B cell (primary cell): Measurements from ENCODE around the gene CD6. TPM values are rescaled to one million over a fixed set of nuclear protein-coding genes. Genes with fewer than 3 reads are reported as not detected.

Experiments used
- ATAC-seq: fragments of 200-7000 bp; cut with Tn5 transposase; one replicate; pipeline ENCODE4 v1.10.0; 2021; ENCODE audit warnings: low read depth, mild to moderate bottlenecking, moderate number of reproducible peaks, moderate library complexity
- CTCF ChIA-PET: fragments of 350-600 bp; sonication (Branson Sonifier 250); formaldehyde crosslinking; loops from one replicate; lab custom pipeline; 2021; ENCODE audit warnings: antibody characterized with exemption, inconsistent platforms; lab: Charles Lee
- POLR2A ChIA-PET: fragments of 350-600 bp; sonication (Branson Sonifier 250); formaldehyde crosslinking; loops from one replicate; lab custom pipeline; 2021; ENCODE audit warnings: antibody characterized with exemption; lab: Charles Lee
- DNase-seq: peaks from one replicate; pipeline ENCODE4 v3.0.0; 2013
- H2AFZ ChIP-seq: 2 replicates; pipeline ENCODE4 v1.6.1; 2012; ENCODE audit warnings: mild to moderate bottlenecking, low read depth, low read length; ENCODE audit not compliant: insufficient read depth, poor library complexity, severe bottlenecking
- H3K27ac ChIP-seq, 2 donors: 1 replicate in 1 of 2; 2 replicates in 1 of 2; pipeline ENCODE4 v1.5.1; 2012 to 2013; ENCODE audit warnings: low read length in 2 of 2, mild to moderate bottlenecking in 2 of 2, moderate library complexity in 1 of 2
- H3K27me3 ChIP-seq, 4 experiments: fragments of 200-600 bp in 1 of 4; sonication (generic) in 1 of 4; replicated peaks in 1 of 4; 1 replicate in 2 of 4; 2 replicates in 2 of 4; pipeline versions ENCODE4 v1.6.1 to v1.7.0; 2013 to 2016; ENCODE audit warnings: low read length in 3 of 4, mild to moderate bottlenecking in 2 of 4, mixed read lengths in 1 of 4, moderate library complexity in 1 of 4; ENCODE audit not compliant: insufficient read depth in 4 of 4, control insufficient read depth in 3 of 4; ENCODE audit errors: control extremely low read depth in 1 of 4
- H3K36me3 ChIP-seq, 2 experiments: replicated peaks in 1 of 2; 1 replicate in 1 of 2; 2 replicates in 1 of 2; pipeline versions ENCODE4 v1.6.1 to v1.7.1; 2013; ENCODE audit warnings: low read length in 1 of 2; ENCODE audit not compliant: insufficient read depth in 2 of 2, control insufficient read depth in 1 of 2; ENCODE audit errors: control extremely low read depth in 1 of 2, extremely low read depth in 1 of 2
- H3K4me1 ChIP-seq, 2 donors: fragments of 200-600 bp in 1 of 2; sonication (generic) in 1 of 2; 1 replicate in 1 of 2; 2 replicates in 1 of 2; pipeline versions ENCODE4 v1.5.1 to v1.6.1; 2013 to 2017; ENCODE audit warnings: low read length in 2 of 2; ENCODE audit not compliant: control insufficient read depth in 2 of 2, insufficient read depth in 2 of 2
- H3K4me2 ChIP-seq: replicated peaks from 2 replicates; pipeline ENCODE3; 2012; ENCODE audit warnings: mild to moderate bottlenecking, low read depth, low read length; ENCODE audit not compliant: poor library complexity, severe bottlenecking
- H3K4me3 ChIP-seq, 5 experiments: fragments of 200-600 bp in 1 of 5; sonication (generic) in 1 of 5; 1 replicate in 3 of 5; 2 replicates in 2 of 5; pipeline versions ENCODE4 v1.5.1 to v1.7.0; 2011 to 2016; ENCODE audit warnings: low read length in 4 of 5, mild to moderate bottlenecking in 4 of 5, low read depth in 2 of 5, control low read depth in 1 of 5, moderate library complexity in 1 of 5; ENCODE audit not compliant: insufficient read depth in 1 of 5; ENCODE audit errors: control extremely low read depth in 1 of 5, extremely low read depth in 1 of 5
- H3K79me2 ChIP-seq: fragments of 200-600 bp; sonication (generic); one replicate; pipeline ENCODE4 v1.6.0; 2016; ENCODE audit warnings: low read length; ENCODE audit not compliant: control insufficient read depth, insufficient read depth
- H3K9ac ChIP-seq: fragments of 200-600 bp; sonication (generic); 2 replicates; pipeline ENCODE4 v1.6.1; 2017; ENCODE audit warnings: mild to moderate bottlenecking, low read length, moderate library complexity
- H3K9me3 ChIP-seq, 3 donors: one replicate each; pipeline versions ENCODE4 v1.6.1 to v1.7.1; 2013; ENCODE audit warnings: low read length in 2 of 3; ENCODE audit not compliant: control insufficient read depth in 2 of 3, insufficient read depth in 1 of 3; ENCODE audit errors: control extremely low read depth in 1 of 3
- H4K20me1 ChIP-seq: 2 replicates; pipeline ENCODE4 v1.6.0; 2012; ENCODE audit warnings: mild to moderate bottlenecking, low read length; ENCODE audit not compliant: insufficient read depth, control insufficient read depth, poor library complexity, severe bottlenecking
- H3K27ac Mint-ChIP-seq: one replicate; pipeline ENCODE4 v1.8.0; 2021; ENCODE audit warnings: mixed read lengths
- H3K27me3 Mint-ChIP-seq: one replicate; pipeline ENCODE4 v1.8.0; 2021; ENCODE audit warnings: mixed read lengths
- H3K4me1 Mint-ChIP-seq: one replicate; pipeline ENCODE4 v1.8.0; 2021; ENCODE audit warnings: mixed read lengths
- H3K4me3 Mint-ChIP-seq: one replicate; pipeline ENCODE4 v1.8.0; 2021; ENCODE audit warnings: mixed read lengths
- H3K9me3 Mint-ChIP-seq: one replicate; pipeline ENCODE4 v1.8.0; 2022; ENCODE audit warnings: mixed read lengths; ENCODE audit not compliant: insufficient read depth
- EZH2 ChIP-seq: IDR thresholded peaks from 2 replicates; pipeline ENCODE4 v1.6.1; 2012; ENCODE audit warnings: borderline replicate concordance, low read depth, mild to moderate bottlenecking, moderate library complexity, low read length; ENCODE audit not compliant: insufficient read depth, poor library complexity, severe bottlenecking
- WGBS: methylation state at CpG from one replicate; pipeline ENCODE4 v1.1.5; 2013; ENCODE audit warnings: missing lambda C conversion rate; ENCODE audit not compliant: insufficient coverage; 5-methylcytosine and 5-hydroxymethylcytosine counted together
- intact Hi-C: fragments of 100-400 bp; cut with micrococcal nuclease; formaldehyde crosslinking; loops from one replicate; pipeline ENCODE4 v1.10.0; 2022
- polyA plus RNA-seq: library from polyadenylated mRNA; depleted of rRNA; stranded (reverse); fragments of >200 nt; gene quantifications from 2 replicates; pipeline ENCODE4 v1.2.3, GENCODE V29; 2012
- total RNA-seq, 2 donors: library from RNA; stranded (reverse); fragments of 120-200 nt in 1 of 2; gene quantifications; 1 replicate in 1 of 2; 2 replicates in 1 of 2; pipeline versions ENCODE4 v1.2.3 to v1.2.4, GENCODE V29; 2013 to 2022
- TF ChIP-seq, protein P1 (sequence below): fragments of 200-600 bp; IDR thresholded peaks from one replicate; pipeline ENCODE4 v1.8.0; 2022; ENCODE audit warnings: antibody characterized with exemption, mild to moderate bottlenecking

Gene CD6
- total and polyA plus RNA-seq, 2 donors (not counting 1 experiment from before 2014, with no cell fraction given), result 9.3 to 13.6 TPM

GRCh38 chr11:61010466-61011228 lies 39.2 kb downstream of the CD6 start:
- intact Hi-C loops, result no loop called here
- TF ChIP-seq, protein P1, sequence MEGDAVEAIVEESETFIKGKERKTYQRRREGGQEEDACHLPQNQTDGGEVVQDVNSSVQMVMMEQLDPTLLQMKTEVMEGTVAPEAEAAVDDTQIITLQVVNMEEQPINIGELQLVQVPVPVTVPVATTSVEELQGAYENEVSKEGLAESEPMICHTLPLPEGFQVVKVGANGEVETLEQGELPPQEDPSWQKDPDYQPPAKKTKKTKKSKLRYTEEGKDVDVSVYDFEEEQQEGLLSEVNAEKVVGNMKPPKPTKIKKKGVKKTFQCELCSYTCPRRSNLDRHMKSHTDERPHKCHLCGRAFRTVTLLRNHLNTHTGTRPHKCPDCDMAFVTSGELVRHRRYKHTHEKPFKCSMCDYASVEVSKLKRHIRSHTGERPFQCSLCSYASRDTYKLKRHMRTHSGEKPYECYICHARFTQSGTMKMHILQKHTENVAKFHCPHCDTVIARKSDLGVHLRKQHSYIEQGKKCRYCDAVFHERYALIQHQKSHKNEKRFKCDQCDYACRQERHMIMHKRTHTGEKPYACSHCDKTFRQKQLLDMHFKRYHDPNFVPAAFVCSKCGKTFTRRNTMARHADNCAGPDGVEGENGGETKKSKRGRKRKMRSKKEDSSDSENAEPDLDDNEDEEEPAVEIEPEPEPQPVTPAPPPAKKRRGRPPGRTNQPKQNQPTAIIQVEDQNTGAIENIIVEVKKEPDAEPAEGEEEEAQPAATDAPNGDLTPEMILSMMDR, result no peak
- TF ChIP-seq EZH2, result no peak
- Histone ChIP-seq H3K4me2 (no peak overlapping the region), H3K27ac (no peak overlapping the region), H3K4me3 (no peak overlapping the region), H3K4me1 (peaks cover 25 to 27% of the 10 kb centered on the region in 2 donors), H3K27me3 (peaks cover 0 to 18% (median 6%) of the 10 kb centered on the region in 4 experiments), H3K9ac (no peak overlapping the region), H3K36me3 (no peaks in the 10 kb centered on the region), H2AFZ (no peak overlapping the region), H3K9me3 (peaks cover 0 to 7% (median 0%) of the 10 kb centered on the region in 3 donors), H3K79me2 (no peaks in the 10 kb centered on the region), H4K20me1 (no peaks in the 10 kb centered on the region)
- Mint-ChIP-seq H3K9me3 (no peaks in the 10 kb centered on the region), H3K27ac (no peak overlapping the region), H3K27me3 (peaks cover 11% of the 10 kb centered on the region), H3K4me3 (no peak overlapping the region), H3K4me1 (peaks cover 34% of the 10 kb centered on the region)
- POLR2A ChIA-PET, result interaction anchor here (0.6 kb wide), 2 partner anchors 17 to 176 kb away, joined by 4 read pairs; no protein-coding TSS in a partner anchor
- CTCF ChIA-PET, result interaction anchor here (0.7 to 1.5 kb wide), 2 partner anchors 41 kb away, joined by 3 to 5 read pairs; no protein-coding TSS in a partner anchor
- no peak for DNase-seq
- ATAC-seq, result no peak
- 89% methylated on average over 10 of the region's 16 CpGs for WGBS
